ENCODE data around the gene DTWD2. TPM values are rescaled to one million over a fixed set of nuclear protein-coding genes. Genes with fewer than 3 reads are reported as not detected.

Gene DTWD2
- total and polyA plus RNA-seq, 2 of the 4 experiments (the other 2 are of a cell fraction) = 1.2 to 1.8 TPM

- intact Hi-C loops (cut with micrococcal nuclease) (loop anchor here (2.0 to 5.0 kb wide), 2 partner anchors 165 to 181 kb away; no protein-coding TSS in a partner anchor), dilution Hi-C loops (cut with HindIII; ENCODE audit: low sequenced_read_pairs, unreplicated experiment) (no loop called here), in situ Hi-C loops (cut with MboI; ENCODE audit: low sequenced_read_pairs) (loop anchor here (25.0 kb wide), 1 partner anchor 1330 kb away; no protein-coding TSS in a partner anchor)
- Histone ChIP-seq H3K27me3 (ENCODE audit: control insufficient read depth, insufficient read depth, low read length) (no peaks in the 10 kb centered on the region), H2BK5ac (ENCODE audit: low read depth, low read length, poor library complexity, severe bottlenecking) (no peak overlapping the region), H4K20me1 (ENCODE audit: insufficient read depth, low read length) (no peaks in the 10 kb centered on the region), H2AFZ (replicated peaks; ENCODE audit: low read length, poor library complexity) (no peak overlapping the region), H3K27ac (ENCODE audit: insufficient read depth, low read length) (no peak overlapping the region), H2AK9ac (replicated peaks; ENCODE audit: low read depth, low read length, poor library complexity) (no peak overlapping the region), H3K79me1 (ENCODE audit: low read depth in 1 of 2, low read length in 2 of 2) (no peaks in the 10 kb centered on the region), H2BK120ac (ENCODE audit: low read depth, low read length) (0 out of 2 replicates have a peak overlapping the region, but pooled peaks have one; percentile 25), H3K4me1 (ENCODE audit: control insufficient read depth, insufficient read depth, low read length) (no peaks in the 10 kb centered on the region), H3K9ac (ENCODE audit: low read depth, low read length) (no peak overlapping the region; the same call in 1 of the 2 replicates), H2BK15ac (ENCODE audit: low read depth, low read length) (no peak overlapping the region), H4K5ac (ENCODE audit: low read depth, low read length) (no peak overlapping the region), H3K36me3 (ENCODE audit: control insufficient read depth, insufficient read depth, low read length) (no peaks in the 10 kb centered on the region), H3K23ac (ENCODE audit: low read depth, low read length) (no peak overlapping the region), H4K8ac (ENCODE audit: low read depth in 2 of 2, low read length in 2 of 2) (no peak overlapping the region), H2AK5ac (ENCODE audit: low read depth, low read length) (no peak overlapping the region), H3K4ac (ENCODE audit: low read depth, low read length) (no peak overlapping the region), H2BK20ac (ENCODE audit: low read depth, low read length) (no peak overlapping the region), H3K4me3 (ENCODE audit: insufficient read depth, low read depth, low read length) (peak overlapping the region; percentile 54; the same call in 1 of the 2 replicates), H4K91ac (ENCODE audit: insufficient read depth, low read depth, low read length) (no peak overlapping the region), H3K9me3 (ENCODE audit: control insufficient read depth, insufficient read depth, low read length) (no peaks in the 10 kb centered on the region), H3K4me2 (ENCODE audit: low read depth, low read length) (peak overlapping the region; percentile 100), H3K14ac (replicated peaks; ENCODE audit: low read depth, low read length) (0 out of 2 replicates have a peak overlapping the region, but pooled peaks have one; percentile 62), H3K56ac (ENCODE audit: extremely low read depth, insufficient read depth, low read length) (no peak overlapping the region), H3K9me1 (ENCODE audit: insufficient read depth, low read length) (no peaks in the 10 kb centered on the region), H3K18ac (ENCODE audit: low read depth, low read length) (peak overlapping the region; percentile 65; the same call in 1 of the 2 replicates)
- no peak for TF ChIP-seq MAZ (IDR thresholded peaks at IDR 0.05; ENCODE audit: borderline replicate concordance, low read depth, low read length)
- TF ChIP-seq RAD21 (IDR thresholded peaks at IDR 0.05; ENCODE audit: low read length) = peak; percentile 76
- TF ChIP-seq SMC3 (IDR thresholded peaks at IDR 0.05; ENCODE audit: low read depth, low read length) = peak; percentile 60
- TF ChIP-seq NFE2L2 (IDR thresholded peaks at IDR 0.05; ENCODE audit: low read depth, low read length) = peak; percentile 26; the same call in 1 of the 2 replicates
- no peak for TF ChIP-seq FOS (IDR thresholded peaks at IDR 0.05; ENCODE audit: low read depth, low read length)
- TF ChIP-seq POLR2A (IDR thresholded peaks at IDR 0.05; ENCODE audit: low read depth, low read length) = no peak
- no peak for TF ChIP-seq MXI1 (IDR thresholded peaks at IDR 0.05; ENCODE audit: borderline replicate concordance, low read depth, low read length)
- peak; percentile 81 for TF ChIP-seq CTCF (conservative IDR thresholded peaks at IDR 0.05; ENCODE audit: low read depth, low read length)
- no peak for TF ChIP-seq CHD1 (IDR thresholded peaks at IDR 0.05; ENCODE audit: low read depth, low read length)
- no peak for TF ChIP-seq RFX5 (IDR thresholded peaks at IDR 0.05; ENCODE audit: low read depth, low read length)
- no peak for TF ChIP-seq CEBPB (IDR thresholded peaks at IDR 0.05; ENCODE audit: low read depth, low read length)
- TF ChIP-seq RCOR1 (IDR thresholded peaks at IDR 0.05; ENCODE audit: insufficient replicate concordance, low read length) = no peak
- TF ChIP-seq ELK1 (IDR thresholded peaks at IDR 0.05; ENCODE audit: borderline replicate concordance, low read depth, low read length) = no peak
- WGBS, 2 experiments (ENCODE audit: extremely low coverage in 2 of 2, insufficient read length in 1 of 2) = 0% methylated on average over 1 of the region's 7 CpGs; no CpG with 5 or more reads in 1 of the 2 experiments
- DNase-seq = peak; percentile 75
- ChIA-PET POLR2A (ENCODE audit: unreplicated experiment) (interaction anchor here (0.6 kb wide), 1 partner anchor 515 kb away, joined by 3 read pairs; no protein-coding TSS in a partner anchor), CTCF (interaction anchor here (0.6 to 2.6 kb wide), 13 partner anchors 8 to 1829 kb away, joined by 3 to 12 read pairs (median 3); no protein-coding TSS in a partner anchor)
- BruUV-seq (replicated peaks) = no TSS peak
- peak; percentile 97 for ATAC-seq (ENCODE audit: low read depth)
Measured at GRCh38 chr5:118791926-118792734, 196.2 kb downstream of the DTWD2 start.
